Natural killer cell (primary cell): Measurements from ENCODE around the gene DVL2. TPM values are rescaled to one million over a fixed set of nuclear protein-coding genes. Genes with fewer than 3 reads are reported as not detected.

Experiments used
- ATAC-seq, 3 donors: fragments of 150-1000 bp in 2 of 3; fragments of 200-7000 bp in 1 of 3; cut with Tn5 transposase; 1 replicate in 1 of 3; 2 replicates in 2 of 3; pipeline ENCODE4 v1.10.0; 2021; ENCODE audit warnings: mild to moderate bottlenecking in 2 of 3, moderate library complexity in 2 of 3
- DNase-seq, 2 donors: peaks; one replicate each; pipeline versions ENCODE4 v3.0.0 to v3.0.0-alpha.2; 2013 to 2021; ENCODE audit warnings: mixed read lengths in 1 of 2
- H3K27ac ChIP-seq: one replicate; pipeline ENCODE4 v1.5.1; 2013; ENCODE audit warnings: mild to moderate bottlenecking, low read length
- H3K27me3 ChIP-seq: one replicate; pipeline ENCODE4 v1.6.1; 2013; ENCODE audit warnings: low read length; ENCODE audit not compliant: control insufficient read depth, insufficient read depth
- H3K36me3 ChIP-seq: one replicate; pipeline ENCODE4 v1.6.1; 2013; ENCODE audit warnings: low read length; ENCODE audit not compliant: control insufficient read depth, insufficient read depth
- H3K4me1 ChIP-seq: one replicate; pipeline ENCODE4 v1.6.1; 2013; ENCODE audit warnings: low read length; ENCODE audit not compliant: control insufficient read depth, insufficient read depth
- H3K4me3 ChIP-seq: one replicate; pipeline ENCODE4 v1.5.1; 2013; ENCODE audit warnings: low read length
- H3K9me3 ChIP-seq: one replicate; pipeline ENCODE4 v1.6.1; 2013; ENCODE audit warnings: low read length; ENCODE audit not compliant: control insufficient read depth, insufficient read depth
- H3K27ac Mint-ChIP-seq, 2 donors: one replicate each; pipeline ENCODE4 v1.8.0; 2022; ENCODE audit warnings: mild to moderate bottlenecking in 2 of 2, mixed read lengths in 2 of 2, moderate library complexity in 1 of 2
- H3K27me3 Mint-ChIP-seq, 2 donors: one replicate each; pipeline ENCODE4 v1.8.0; 2022; ENCODE audit warnings: low read depth in 2 of 2, mixed read lengths in 2 of 2
- H3K36me3 Mint-ChIP-seq: one replicate; pipeline ENCODE4 v1.8.0; 2022; ENCODE audit warnings: mixed read lengths
- H3K4me1 Mint-ChIP-seq, 2 donors: one replicate each; pipeline ENCODE4 v1.8.0; 2022; ENCODE audit warnings: mixed read lengths in 2 of 2
- H3K4me3 Mint-ChIP-seq: one replicate; pipeline ENCODE4 v1.8.0; 2022; ENCODE audit warnings: mild to moderate bottlenecking, moderate library complexity, mixed read lengths
- H3K9me3 Mint-ChIP-seq, 2 donors: one replicate each; pipeline ENCODE4 v1.8.0; 2022; ENCODE audit warnings: mixed read lengths in 2 of 2
- CTCF ChIP-seq: fragments of 200-600 bp; IDR thresholded peaks from one replicate; pipeline ENCODE4 v1.8.0; 2022; ENCODE audit warnings: antibody characterized with exemption
- WGBS: methylation state at CpG from one replicate; pipeline ENCODE4 v1.1.7; 2013; ENCODE audit warnings: missing lambda C conversion rate; ENCODE audit not compliant: insufficient coverage; 5-methylcytosine and 5-hydroxymethylcytosine counted together
- intact Hi-C: fragments of 100-400 bp; cut with micrococcal nuclease; formaldehyde crosslinking; loops from one replicate; pipeline ENCODE4 v1.14.2; 2022
- total RNA-seq, 4 donors: library from RNA; stranded (reverse); fragments of 120-200 nt in 1 of 4; gene quantifications; one replicate each; pipeline versions ENCODE4 v1.2.3 to v1.2.4, GENCODE V29; 2013 to 2022

Gene DVL2
- total RNA-seq, 3 donors from 2014 or later (not counting 1 experiment from before 2014, with no cell fraction given): 46.5 to 66.6 (median 61.5) TPM

GRCh38 chr17:7229504-7229903, 4.8 kb downstream of the DVL2 start:
- no peak overlapping the region for H3K4me3 Mint-ChIP-seq
- peaks cover 18 to 36% of the 10 kb centered on the region in 2 donors for H3K4me1 Mint-ChIP-seq
- TF ChIP-seq CTCF: no peak
- no peak overlapping the region for H3K27ac Mint-ChIP-seq
- ATAC-seq (no peak), DNase-seq (no peak)
- H3K9me3 Mint-ChIP-seq: no peaks in the 10 kb centered on the region
- Histone ChIP-seq H3K27ac (no peak overlapping the region), H3K27me3 (no peaks in the 10 kb centered on the region), H3K36me3 (peaks cover 53% of the 10 kb centered on the region), H3K9me3 (no peaks in the 10 kb centered on the region), H3K4me1 (peaks cover 17% of the 10 kb centered on the region), H3K4me3 (no peak overlapping the region)
- intact Hi-C loops: no loop called here
- no peaks in the 10 kb centered on the region for H3K27me3 Mint-ChIP-seq
- WGBS: 97% methylated on average over 19 of the region's 19 CpGs
- no peaks in the 10 kb centered on the region for H3K36me3 Mint-ChIP-seq

- Mint-ChIP-seq H3K27me3 (no peaks in the 10 kb centered on the region), H3K9me3 (no peaks in the 10 kb centered on the region), H3K4me1 (peaks cover 18 to 30% of the 10 kb centered on the region in 2 donors), H3K36me3 (no peaks in the 10 kb centered on the region), H3K4me3 (no peak overlapping the region), H3K27ac (no peak overlapping the region)
- no peak for DNase-seq
- Histone ChIP-seq H3K36me3 (peaks cover 57% of the 10 kb centered on the region), H3K9me3 (no peaks in the 10 kb centered on the region), H3K27ac (no peak overlapping the region), H3K4me3 (no peak overlapping the region), H3K4me1 (peaks cover 15% of the 10 kb centered on the region), H3K27me3 (no peaks in the 10 kb centered on the region)
- no peak for ATAC-seq
- no peak for TF ChIP-seq CTCF
- intact Hi-C loops: no loop called here
- WGBS: 97% methylated on average over 14 of the region's 14 CpGs
Observed at GRCh38 chr17:7228920-7229319, 5.4 kb downstream of the DVL2 start.

GRCh38 chr17:7226721-7227710, 7.3 kb downstream of the DVL2 start:
- H3K27me3 Mint-ChIP-seq: no peaks in the 10 kb centered on the region
- H3K9me3 Mint-ChIP-seq: no peaks in the 10 kb centered on the region
- Histone ChIP-seq H3K4me3 (no peak overlapping the region), H3K9me3 (no peaks in the 10 kb centered on the region), H3K36me3 (peaks cover 74% of the 10 kb centered on the region), H3K4me1 (peaks cover 4% of the 10 kb centered on the region), H3K27me3 (no peaks in the 10 kb centered on the region), H3K27ac (no peak overlapping the region)
- H3K36me3 Mint-ChIP-seq: no peaks in the 10 kb centered on the region
- no peak overlapping the region for H3K4me3 Mint-ChIP-seq
- no peak for TF ChIP-seq CTCF
- no peak overlapping the region for H3K27ac Mint-ChIP-seq
- ATAC-seq (no peak), DNase-seq (no peak)
- WGBS: 97% methylated on average over 31 of the region's 31 CpGs
- intact Hi-C loops: no loop called here
- H3K4me1 Mint-ChIP-seq: peaks cover 2 to 14% of the 10 kb centered on the region in 2 donors
